C4-2B (cell line): ENCODE results near the gene SMPD3.

Source experiments
- H3K27ac ChIP-seq: fragments of 450-650 bp; 2 replicates; pipeline ENCODE4 v1.5.1; 2017
- ZFX ChIP-seq: fragments of 450-650 bp; IDR thresholded peaks from 2 replicates; pipeline ENCODE4 v1.6.1; 2017
- TF ChIP-seq, protein P1 (sequence below): fragments of 450-650 bp; conservative IDR thresholded peaks from 2 replicates; pipeline ENCODE4 v1.5.1; 2017; ENCODE audit warnings: mild to moderate bottlenecking

Gene SMPD3

DNA sequence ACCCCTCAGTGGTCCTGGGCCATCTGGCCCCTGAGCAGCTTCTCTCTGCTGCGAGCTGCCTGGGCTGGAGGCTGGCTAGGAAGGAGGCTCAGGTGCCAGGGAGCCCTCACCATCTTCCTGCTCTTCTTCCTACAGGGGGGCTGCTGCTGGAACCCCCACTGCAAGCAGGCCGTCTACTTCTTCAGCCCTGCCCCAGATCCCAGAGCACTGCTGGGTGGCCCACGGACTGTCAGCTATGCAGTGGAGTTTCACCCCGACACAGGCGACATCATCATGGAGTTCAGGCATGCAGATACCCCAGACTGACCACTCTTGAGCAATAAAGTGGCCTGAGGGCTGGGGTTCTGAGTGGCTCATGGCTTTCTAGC is 91.4 kb downstream of the SMPD3 start:
- TF ChIP-seq ZFX = no peak
- TF ChIP-seq, protein P1, sequence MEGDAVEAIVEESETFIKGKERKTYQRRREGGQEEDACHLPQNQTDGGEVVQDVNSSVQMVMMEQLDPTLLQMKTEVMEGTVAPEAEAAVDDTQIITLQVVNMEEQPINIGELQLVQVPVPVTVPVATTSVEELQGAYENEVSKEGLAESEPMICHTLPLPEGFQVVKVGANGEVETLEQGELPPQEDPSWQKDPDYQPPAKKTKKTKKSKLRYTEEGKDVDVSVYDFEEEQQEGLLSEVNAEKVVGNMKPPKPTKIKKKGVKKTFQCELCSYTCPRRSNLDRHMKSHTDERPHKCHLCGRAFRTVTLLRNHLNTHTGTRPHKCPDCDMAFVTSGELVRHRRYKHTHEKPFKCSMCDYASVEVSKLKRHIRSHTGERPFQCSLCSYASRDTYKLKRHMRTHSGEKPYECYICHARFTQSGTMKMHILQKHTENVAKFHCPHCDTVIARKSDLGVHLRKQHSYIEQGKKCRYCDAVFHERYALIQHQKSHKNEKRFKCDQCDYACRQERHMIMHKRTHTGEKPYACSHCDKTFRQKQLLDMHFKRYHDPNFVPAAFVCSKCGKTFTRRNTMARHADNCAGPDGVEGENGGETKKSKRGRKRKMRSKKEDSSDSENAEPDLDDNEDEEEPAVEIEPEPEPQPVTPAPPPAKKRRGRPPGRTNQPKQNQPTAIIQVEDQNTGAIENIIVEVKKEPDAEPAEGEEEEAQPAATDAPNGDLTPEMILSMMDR = no peak
- no peak overlapping the region for H3K27ac ChIP-seq

- no peak overlapping the region for H3K27ac ChIP-seq
- TF ChIP-seq, protein P1 = no peak
- no peak for TF ChIP-seq ZFX
These were observed 91.9 kb downstream of the SMPD3 start for GRCh38 chr16:68356249-68356918.

GRCh38 chr16:68355447-68356248 is 92.7 kb downstream of the SMPD3 start:
- no peak overlapping the region for H3K27ac ChIP-seq

GRCh38 chr16:68354816-68355215 is 93.5 kb downstream of the SMPD3 start:
- H3K27ac ChIP-seq = no peak overlapping the region
- TF ChIP-seq, protein P1 = no peak
- no peak for TF ChIP-seq ZFX

More at GRCh38 chr16:68355447-68356248, 92.7 kb downstream of the SMPD3 start:
- TF ChIP-seq, protein P1 = no peak; the same call in 1 of the 2 replicates
- no peak for TF ChIP-seq ZFX

DNA sequence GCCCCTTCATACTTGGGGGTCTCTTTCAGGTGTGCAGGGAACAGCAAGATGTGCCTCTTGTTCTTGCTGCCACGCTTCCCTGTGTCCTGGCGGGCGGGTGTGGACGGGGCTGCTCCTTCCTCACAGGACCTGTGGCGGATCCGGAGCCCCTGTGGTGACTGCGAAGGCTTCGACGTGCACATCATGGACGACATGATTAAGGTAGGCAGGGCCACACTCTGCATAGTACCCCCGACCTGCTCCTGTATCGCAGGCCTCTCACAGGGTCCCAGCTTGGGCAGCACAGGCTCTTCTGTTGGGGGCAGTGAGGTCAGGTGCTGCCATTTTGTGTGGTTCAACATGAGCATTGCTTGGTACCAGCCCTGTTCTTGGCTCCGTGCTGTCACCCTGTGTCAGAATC is 94.9 kb downstream of the SMPD3 start:
- H3K27ac ChIP-seq = no peak overlapping the region
- no peak for TF ChIP-seq ZFX

DNA sequence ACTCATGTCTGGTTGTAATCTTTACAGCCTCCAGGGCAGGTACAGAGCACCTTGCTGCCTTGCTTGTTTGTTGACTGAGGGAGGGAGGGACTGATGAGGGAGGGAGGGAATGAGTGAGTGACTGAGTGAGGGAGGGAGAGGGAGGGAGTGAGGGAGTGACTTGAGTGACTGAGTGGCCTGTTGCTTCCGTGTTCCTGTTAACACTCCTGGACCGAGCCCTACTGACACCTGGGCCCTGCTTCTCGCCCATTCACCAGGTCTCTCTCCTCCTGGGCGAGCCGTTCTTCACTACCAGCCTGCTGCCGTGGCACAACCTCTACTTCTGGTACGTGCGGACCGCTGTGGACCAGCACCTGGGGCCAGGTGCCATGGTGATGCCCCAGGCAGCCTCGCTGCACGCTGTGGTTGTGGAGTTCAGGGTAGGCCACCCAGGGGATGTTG is 96.3 kb downstream of the SMPD3 start:
- H3K27ac ChIP-seq = peak overlapping the region; percentile 61

DNA sequence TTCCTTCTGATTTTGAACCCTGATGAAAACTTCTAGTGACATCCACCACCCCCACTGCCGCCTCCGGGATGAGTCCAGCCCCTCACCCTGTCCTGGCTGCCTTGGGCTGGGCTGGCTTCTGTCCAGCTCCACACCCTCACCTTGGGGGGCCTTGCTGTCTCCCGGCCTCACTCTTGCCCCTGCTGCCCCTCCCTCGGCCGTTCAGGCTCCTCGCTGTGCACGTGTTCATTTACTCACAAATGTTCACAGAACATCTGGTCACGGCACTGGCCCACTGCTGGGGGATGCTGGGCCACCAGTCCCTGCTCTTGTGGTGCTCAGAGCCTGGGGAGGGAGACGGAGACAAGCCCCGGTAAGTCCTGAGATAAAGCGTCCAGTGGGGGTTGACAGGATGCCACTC is 96.8 kb downstream of the SMPD3 start:
- TF ChIP-seq, protein P1 = no peak
- no peak for TF ChIP-seq ZFX
- H3K27ac ChIP-seq = peak overlapping the region; percentile 61

More for the DNA sequence above, 96.3 kb downstream of the SMPD3 start:
- TF ChIP-seq, protein P1 = no peak
- TF ChIP-seq ZFX = no peak
